ENCODE measurements around the gene ZNF211. TPM values are rescaled to one million over a fixed set of nuclear protein-coding genes. Genes with fewer than 3 reads are reported as not detected.

The ZNF211 gene
- total RNA-seq, 4 donors from 2014 or later: 2.9 to 5.5 (median 4.3) TPM

- H3K4me3 ChIP-seq: peak within 1 kb of the TSS; percentile 76 to 98 (median 79)
- intact Hi-C loops (cut with DNase I; ENCODE audit: low total_unique reads): loop anchor here (1.0 to 2.0 kb wide), 3 partner anchors 15 to 41 kb away; partner anchors contain the start of genes ZNF134 and ZNF550
- peaks cover 0 to 16% of the 10 kb centered on the region in 2 donors for H3K36me3 ChIP-seq
- in situ Hi-C loops (cut with MboI; ENCODE audit: low sequenced_read_pairs in 4 of 4): no loop called here
- ATAC-seq (peak; percentile 100), DNase-seq (peak; percentile 89 to 91)
- no peak for TF ChIP-seq POLR2A (IDR thresholded peaks at IDR 0.05)
- no peak for TF ChIP-seq CTCF (IDR thresholded peaks at IDR 0.05 in 4 of 5, conservative IDR thresholded peaks at IDR 0.05 in 1 of 5)
- H3K27ac ChIP-seq: peak within 1 kb of the TSS; percentile 22 to 70 (median 50)
- H3K4me1 ChIP-seq: peaks cover 7 to 9% of the 10 kb centered on the region in 2 donors
- peaks cover 0 to 6% (median 6%) of the 10 kb centered on the region in 3 donors for H3K9me3 ChIP-seq
- no peaks in the 10 kb centered on the region for H3K27me3 ChIP-seq
Observed at GRCh38 chr19:57599761-57600383, 33.1 kb upstream of the ZNF211 start, which contains the start of gene ZNF530. ZNF530 (plus strand) TSS chr19:57599885; CDS start chr19:57604346, 4,461 bp downstream.

- Histone ChIP-seq H3K9me3 (peaks cover 0 to 11% (median 3%) of the 10 kb centered on the region in 3 donors), H3K4me1 (no peaks in the 10 kb centered on the region), H3K27me3 (no peaks in the 10 kb centered on the region), H3K36me3 (peaks cover 8 to 40% of the 10 kb centered on the region in 2 donors), H3K27ac (no peak overlapping the region), H3K4me3 (no peak overlapping the region)
- in situ Hi-C loops (cut with MboI; ENCODE audit: low sequenced_read_pairs in 4 of 4) (no loop called here), intact Hi-C loops (cut with DNase I; ENCODE audit: low total_unique reads) (no loop called here)
- ATAC-seq (no peak), DNase-seq (no peak)
- TF ChIP-seq POLR2A (IDR thresholded peaks at IDR 0.05) (no peak), CTCF (IDR thresholded peaks at IDR 0.05 in 4 of 5, conservative IDR thresholded peaks at IDR 0.05 in 1 of 5) (no peak)
Observed at GRCh38 chr19:57606931-57607330, 26.0 kb upstream of the ZNF211 start.

GRCh38 chr19:57611113-57611512 is 21.9 kb upstream of the ZNF211 start:
- Histone ChIP-seq H3K27ac (no peak overlapping the region), H3K4me3 (no peak overlapping the region), H3K4me1 (peaks cover 14 to 16% of the 10 kb centered on the region in 2 donors), H3K9me3 (peaks cover 5 to 15% (median 7%) of the 10 kb centered on the region in 3 donors), H3K27me3 (no peaks in the 10 kb centered on the region), H3K36me3 (peaks cover 4 to 21% of the 10 kb centered on the region in 2 donors)
- in situ Hi-C loops (cut with MboI; ENCODE audit: low sequenced_read_pairs in 4 of 4): no loop called here
- DNase-seq (no peak), ATAC-seq (no peak)
- TF ChIP-seq CTCF (IDR thresholded peaks at IDR 0.05 in 4 of 5, conservative IDR thresholded peaks at IDR 0.05 in 1 of 5) (no peak), POLR2A (IDR thresholded peaks at IDR 0.05) (no peak)
- intact Hi-C loops (cut with DNase I; ENCODE audit: low total_unique reads): no loop called here

GRCh38 chr19:57613941-57614743 is 18.8 kb upstream of the ZNF211 start, which contains the start of gene ZNF134:
ZNF134 (plus strand) TSS chr19:57614242; CDS start chr19:57619469, 5,227 bp downstream.
- peak within 1 kb of the TSS; percentile 72 to 85 (median 80) for H3K27ac ChIP-seq
- peaks cover 14 to 16% of the 10 kb centered on the region in 2 donors for H3K4me1 ChIP-seq
- in situ Hi-C loops (cut with MboI; ENCODE audit: low sequenced_read_pairs in 4 of 4) (no loop called here), intact Hi-C loops (cut with DNase I; ENCODE audit: low total_unique reads) (loop anchor here (1.0 to 2.0 kb wide), 6 partner anchors 15 to 826 kb away; partner anchors contain the start of genes ZNF132, ZNF211, ZNF416 and ZNF530)
- DNase-seq: peak; percentile 82 to 86
- peaks cover 0 to 3% (median 0%) of the 10 kb centered on the region in 3 donors for H3K27me3 ChIP-seq
- H3K36me3 ChIP-seq: peaks cover 0 to 40% of the 10 kb centered on the region in 2 donors
- peak; percentile 98 to 99 for ATAC-seq
- TF ChIP-seq POLR2A (IDR thresholded peaks at IDR 0.05) (peak in 1 of 2 donors; percentile 36), CTCF (IDR thresholded peaks at IDR 0.05 in 4 of 5, conservative IDR thresholded peaks at IDR 0.05 in 1 of 5) (peak in 3 of 5 experiments; percentile 21 to 41 (median 25))
- H3K9me3 ChIP-seq: peaks cover 3 to 42% (median 19%) of the 10 kb centered on the region in 3 donors
- H3K4me3 ChIP-seq: peak within 1 kb of the TSS; percentile 79 to 98 (median 90)
